ENCODE data around the gene KREMEN1.

The KREMEN1 gene

DNA sequence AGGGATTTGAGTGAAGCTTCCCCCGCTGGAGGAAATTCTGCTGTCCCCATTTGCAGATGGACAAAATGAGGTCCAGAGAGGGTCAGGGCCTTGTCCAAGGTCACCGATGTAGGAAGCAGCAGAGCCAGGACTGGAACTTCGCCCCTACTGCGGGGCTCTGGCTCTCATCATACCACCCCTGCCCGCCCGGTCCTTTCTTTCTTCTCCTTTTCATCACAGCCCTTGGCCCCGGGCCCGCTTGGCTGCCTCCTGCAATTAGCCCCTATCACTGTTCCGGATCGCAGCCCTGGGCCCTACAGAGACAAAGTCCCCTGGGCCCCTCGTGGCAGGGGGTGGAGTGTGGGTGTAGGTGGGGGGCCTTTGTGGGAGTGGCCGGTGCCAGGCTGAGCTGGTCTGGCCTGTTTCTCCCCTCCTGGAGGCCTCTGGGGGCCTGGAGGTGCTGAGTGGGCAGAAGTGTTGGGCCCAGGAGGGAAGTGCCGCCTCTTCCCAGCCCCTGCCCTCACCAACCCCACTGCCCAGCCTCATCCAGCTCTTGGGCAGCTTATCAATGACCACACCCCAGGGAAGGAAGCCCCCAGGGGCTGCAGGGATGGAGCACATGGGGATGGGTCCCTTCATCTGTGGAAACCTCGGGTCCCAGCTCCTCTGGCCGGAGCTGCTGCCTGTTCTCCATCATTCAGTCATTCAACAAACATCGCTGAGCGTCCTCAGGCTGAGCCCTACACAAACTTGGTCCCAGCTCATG lies 136.2 kb downstream of the KREMEN1 start:
- DNase-seq: no peak

DNA sequence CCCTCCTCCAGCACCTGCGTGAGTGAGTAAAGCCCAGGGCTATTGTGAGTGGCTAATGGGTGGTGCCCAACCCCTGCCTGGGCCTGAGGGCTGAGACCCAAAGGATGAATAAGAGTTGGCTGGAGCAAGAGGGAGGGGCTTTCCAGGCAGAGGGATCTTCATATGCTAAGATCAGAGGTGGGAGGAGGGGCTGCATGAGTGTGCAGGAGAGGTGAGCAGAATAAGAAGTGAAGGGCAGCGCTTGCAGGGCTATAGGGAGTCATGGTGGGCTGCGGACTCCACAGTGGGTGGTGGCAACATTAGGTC lies 136.7 kb downstream of the KREMEN1 start:
- no peak for DNase-seq

DNA sequence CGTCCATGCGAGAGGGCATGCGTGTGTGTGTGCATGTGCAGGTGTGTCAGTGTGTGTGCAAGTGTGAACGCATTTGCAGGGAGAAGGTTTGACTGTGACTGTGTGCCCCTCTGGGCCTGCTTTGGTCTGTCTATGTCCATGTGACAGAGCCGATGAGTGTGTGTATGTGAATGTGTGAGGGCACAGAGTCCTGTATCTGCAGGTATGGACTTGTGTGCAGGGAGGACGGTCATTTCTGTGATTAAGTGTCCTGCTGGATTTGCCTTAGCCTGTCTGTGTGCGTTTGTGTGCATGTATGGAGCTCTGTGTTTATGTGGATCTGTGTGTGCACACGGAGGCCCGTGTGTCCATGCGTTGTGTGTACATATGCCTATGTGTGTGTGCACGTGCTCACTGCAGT lies 138.2 kb downstream of the KREMEN1 start:
- no peak for DNase-seq

DNA sequence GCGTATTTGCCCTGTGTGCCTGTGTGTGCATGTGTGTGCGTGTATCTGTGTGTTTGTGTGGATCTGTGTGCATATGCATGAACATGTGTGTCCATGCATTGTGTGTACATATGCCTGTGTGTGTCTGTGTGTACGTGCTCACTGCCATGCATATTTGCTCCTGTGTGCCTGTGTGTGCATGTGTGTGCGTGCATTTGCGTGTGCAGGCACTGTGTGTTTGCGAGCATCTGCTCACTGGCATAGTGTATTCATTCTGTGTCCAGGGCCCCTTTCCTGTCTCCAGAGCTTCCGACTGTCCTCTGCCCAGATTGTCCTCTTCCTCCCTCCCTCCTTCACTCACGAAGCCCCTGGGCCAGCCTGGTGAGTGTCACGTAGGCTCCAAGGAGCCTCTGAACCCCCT lies 138.6 kb downstream of the KREMEN1 start:
- no peak for DNase-seq

DNA sequence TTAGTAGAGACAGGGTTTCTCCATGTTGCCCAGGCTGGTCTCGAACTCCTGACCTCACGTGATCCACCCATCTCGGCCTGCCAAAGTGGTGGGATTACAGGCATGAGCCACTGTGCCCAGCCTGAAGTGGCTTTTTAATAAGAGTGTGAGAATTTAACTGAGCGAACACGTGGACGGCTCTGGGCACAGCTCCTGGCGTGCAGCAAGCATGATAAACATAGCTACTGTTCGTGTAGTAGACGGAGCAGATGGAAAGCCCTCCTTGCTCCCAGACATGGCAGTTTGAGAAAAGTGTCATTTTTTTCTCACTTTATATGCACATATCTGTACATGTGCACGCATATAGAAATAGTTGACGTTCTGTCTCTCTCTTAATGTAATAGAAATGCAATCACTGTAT lies 139.9 kb downstream of the KREMEN1 start:
- no peak for DNase-seq

DNA sequence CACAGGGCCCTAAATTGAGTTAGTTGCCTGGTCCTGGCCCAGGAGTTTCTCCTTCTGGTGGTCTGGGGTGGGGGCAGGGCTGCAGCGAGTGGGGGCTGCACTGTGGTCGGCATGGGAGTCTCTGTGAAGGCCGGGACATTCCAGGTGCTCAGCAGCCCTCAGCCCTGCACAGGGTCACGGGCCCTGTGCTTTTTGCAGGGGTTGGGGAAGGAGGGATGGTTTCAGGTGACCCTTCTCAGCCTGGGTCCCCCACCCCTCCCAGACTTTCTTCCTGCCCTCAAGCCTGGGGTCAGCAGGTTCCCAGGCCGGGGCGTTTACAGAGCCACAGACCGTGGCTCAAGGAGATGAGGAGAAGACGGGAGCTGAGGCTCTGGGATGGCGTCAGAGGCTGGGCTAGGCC lies 140.7 kb downstream of the KREMEN1 start:
- DNase-seq: no peak

DNA sequence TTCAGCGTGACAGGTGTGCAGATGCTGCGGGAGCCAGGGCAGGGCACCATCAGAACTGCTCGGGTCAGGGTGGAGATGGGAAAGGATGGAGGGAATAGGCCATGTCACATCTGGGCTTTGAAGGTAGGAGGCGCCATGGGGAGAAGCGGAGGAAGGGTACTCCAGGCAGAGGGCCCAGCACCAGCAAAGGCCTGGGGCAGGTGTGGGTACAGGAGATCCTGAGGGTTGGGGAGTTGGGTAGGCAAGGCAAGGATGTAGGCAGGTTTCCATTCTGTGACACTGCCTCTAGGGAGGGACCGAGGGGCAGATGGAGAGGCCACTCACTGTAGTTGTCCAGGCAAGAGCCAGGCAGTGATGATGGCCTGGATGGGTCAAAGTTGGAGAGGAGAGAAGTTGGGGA lies 141.4 kb downstream of the KREMEN1 start:
- no peak for DNase-seq

DNA sequence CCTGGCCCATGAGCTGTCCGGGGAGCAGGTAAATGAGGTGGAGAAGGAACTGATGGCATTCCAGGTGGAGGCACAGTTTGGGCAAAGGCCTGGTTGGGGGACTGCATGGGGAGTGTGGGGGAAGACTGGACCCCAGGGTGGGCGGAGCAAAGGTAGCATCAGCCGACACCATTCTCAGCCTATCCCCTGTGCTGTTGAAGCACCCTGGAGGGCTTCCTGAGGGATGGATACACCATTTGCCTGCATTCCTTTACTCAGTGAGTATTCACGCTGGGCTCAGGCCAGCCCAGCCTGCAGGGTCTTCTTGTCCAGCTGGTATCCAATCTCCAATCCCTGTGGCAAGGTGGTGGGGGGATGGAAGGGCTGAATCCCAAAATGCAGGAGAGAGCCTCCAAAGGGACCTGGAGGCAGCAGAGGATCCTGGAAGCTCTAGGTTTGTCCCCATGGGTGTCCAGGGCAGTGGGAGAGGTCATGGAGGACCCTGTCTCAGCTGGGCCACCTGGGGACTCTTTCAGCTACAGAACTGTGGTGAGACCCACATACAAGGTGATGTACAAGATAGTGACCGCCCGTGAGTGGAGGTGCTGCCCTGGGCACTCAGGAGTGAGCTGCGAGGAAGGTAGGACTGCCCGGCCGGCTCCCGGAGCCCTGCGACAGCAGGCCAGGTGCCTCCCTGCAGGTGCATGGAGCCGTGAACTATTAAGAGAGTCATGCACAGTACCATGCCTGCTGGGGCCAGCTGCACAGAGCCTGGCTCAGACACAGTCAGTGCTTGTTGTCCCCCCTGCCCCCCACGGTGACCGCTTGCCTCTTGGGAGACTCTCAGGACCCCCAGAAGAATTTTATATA lies 142.4 kb downstream of the KREMEN1 start:
- no peak for DNase-seq

DNA sequence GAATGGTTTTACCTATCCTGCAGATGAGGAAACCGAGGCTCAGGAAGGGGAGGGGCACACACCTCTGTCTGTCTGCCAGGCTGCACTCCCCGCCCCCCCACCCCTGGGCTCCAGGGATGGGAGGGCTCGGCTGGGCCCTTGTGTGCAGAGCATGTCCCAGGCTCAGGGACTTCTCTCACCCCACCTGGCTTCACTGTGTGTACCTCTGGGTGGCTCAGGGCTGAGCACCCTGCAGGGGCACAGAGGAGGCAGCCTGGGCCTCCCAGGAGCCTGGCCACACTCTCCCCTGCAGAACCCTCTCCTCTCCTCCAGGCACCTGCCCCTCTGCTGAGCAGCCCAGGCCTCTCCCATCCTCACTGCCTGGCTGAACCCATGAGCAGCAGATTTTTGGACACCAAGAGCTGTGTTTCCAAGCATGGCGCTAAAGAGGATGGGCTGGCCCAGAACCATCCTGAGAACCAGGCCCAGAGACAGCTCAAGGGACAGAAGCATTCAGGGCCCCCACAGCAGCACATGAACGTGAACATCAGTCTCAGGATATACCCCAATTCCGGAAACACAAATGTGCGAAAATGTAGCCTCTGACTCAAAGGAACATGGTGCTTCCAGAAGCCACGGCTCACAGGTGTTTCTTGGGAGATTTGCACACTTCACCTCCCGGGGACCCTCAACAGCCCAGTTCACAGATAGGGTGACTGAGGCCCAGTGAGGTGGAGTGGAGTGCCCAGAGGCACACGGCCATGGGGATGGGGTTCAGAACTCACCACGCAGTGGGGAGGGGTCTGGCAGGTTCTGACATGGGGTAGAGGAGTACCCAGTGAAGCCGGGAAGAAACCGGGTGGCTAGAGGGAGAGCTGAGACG lies 143.4 kb downstream of the KREMEN1 start:
- no peak for DNase-seq

DNA sequence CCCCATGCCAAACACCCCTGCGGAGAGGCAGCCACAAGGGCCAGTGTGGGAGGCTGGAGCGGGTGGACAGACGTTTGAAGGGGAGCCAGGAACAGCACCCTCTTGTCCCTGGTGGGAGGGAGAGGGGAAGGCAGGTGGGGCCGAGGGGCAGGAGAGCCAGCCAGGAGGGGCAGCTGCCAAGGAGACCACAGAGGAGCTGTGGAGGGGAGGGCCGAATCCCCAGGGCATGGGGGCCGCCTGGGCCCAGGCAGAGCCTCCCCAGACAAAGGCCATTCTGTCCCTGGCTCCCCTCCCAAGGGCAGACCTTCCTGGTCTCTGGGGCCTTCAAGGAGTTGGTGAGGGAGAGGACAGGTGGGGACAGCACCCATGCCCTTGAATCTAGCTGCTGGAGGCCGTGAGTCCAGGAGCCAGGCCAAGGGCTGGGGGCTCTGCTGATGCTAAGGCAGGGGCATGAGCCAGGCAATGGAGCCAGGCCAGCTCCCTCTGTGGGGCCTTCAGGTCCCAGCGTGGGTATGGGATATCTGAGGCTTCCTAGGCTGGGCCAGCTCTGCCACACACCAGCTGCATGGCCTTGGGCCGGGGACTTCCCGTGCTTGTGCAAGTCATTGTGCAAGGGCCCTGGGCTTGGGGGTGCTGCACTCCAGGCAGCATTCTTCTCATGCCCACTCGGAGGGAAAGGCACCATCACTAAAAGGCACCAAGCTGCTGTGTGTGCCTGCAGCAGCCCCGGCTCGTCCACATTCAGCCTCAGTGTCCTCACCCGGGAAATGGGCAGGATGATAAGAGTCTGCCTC lies 144.2 kb downstream of the KREMEN1 start:
- DNase-seq: no peak

Measured in cortex of kidney (tissue), 1 donor.